ENCODE measurements around the gene CALML5.

Gene CALML5

GRCh38 chr10:5533098-5533731 is 33.8 kb upstream of the CALML5 start:
- H3K36me3 ChIP-seq (ENCODE audit: control insufficient read depth, low read length) = no peaks in the 10 kb centered on the region
- H3K9me2 ChIP-seq (replicated peaks; ENCODE audit: control insufficient read depth, low read length) = no peaks in the 10 kb centered on the region
- no peaks in the 10 kb centered on the region for H4K20me1 ChIP-seq (ENCODE audit: control insufficient read depth, insufficient read depth, low read depth, low read length)
- H3K27ac ChIP-seq (ENCODE audit: low read depth, low read length) = no peak overlapping the region
- H3K4me3 ChIP-seq (ENCODE audit: low read length) = no peak overlapping the region
- no peak for TF ChIP-seq EZH2phosphoT487 (IDR thresholded peaks at IDR 0.05; ENCODE audit: borderline replicate concordance, low read length)
- TF ChIP-seq, protein P1, sequence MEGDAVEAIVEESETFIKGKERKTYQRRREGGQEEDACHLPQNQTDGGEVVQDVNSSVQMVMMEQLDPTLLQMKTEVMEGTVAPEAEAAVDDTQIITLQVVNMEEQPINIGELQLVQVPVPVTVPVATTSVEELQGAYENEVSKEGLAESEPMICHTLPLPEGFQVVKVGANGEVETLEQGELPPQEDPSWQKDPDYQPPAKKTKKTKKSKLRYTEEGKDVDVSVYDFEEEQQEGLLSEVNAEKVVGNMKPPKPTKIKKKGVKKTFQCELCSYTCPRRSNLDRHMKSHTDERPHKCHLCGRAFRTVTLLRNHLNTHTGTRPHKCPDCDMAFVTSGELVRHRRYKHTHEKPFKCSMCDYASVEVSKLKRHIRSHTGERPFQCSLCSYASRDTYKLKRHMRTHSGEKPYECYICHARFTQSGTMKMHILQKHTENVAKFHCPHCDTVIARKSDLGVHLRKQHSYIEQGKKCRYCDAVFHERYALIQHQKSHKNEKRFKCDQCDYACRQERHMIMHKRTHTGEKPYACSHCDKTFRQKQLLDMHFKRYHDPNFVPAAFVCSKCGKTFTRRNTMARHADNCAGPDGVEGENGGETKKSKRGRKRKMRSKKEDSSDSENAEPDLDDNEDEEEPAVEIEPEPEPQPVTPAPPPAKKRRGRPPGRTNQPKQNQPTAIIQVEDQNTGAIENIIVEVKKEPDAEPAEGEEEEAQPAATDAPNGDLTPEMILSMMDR (IDR thresholded peaks at IDR 0.05; ENCODE audit: low read depth, low read length, poor library complexity, severe bottlenecking) = no peak
- H3K4me1 ChIP-seq (ENCODE audit: control insufficient read depth, low read length) = no peaks in the 10 kb centered on the region
- H3K27me3 ChIP-seq (ENCODE audit: control insufficient read depth, low read length) = no peaks in the 10 kb centered on the region
- H3F3A ChIP-seq (ENCODE audit: control insufficient read depth, insufficient read depth) = no peaks in the 10 kb centered on the region
- H3K79me2 ChIP-seq (ENCODE audit: control insufficient read depth, low read length) = no peaks in the 10 kb centered on the region
- H3K9me3 ChIP-seq (ENCODE audit: control insufficient read depth, insufficient read depth, low read length) = no peaks in the 10 kb centered on the region
- no peak overlapping the region for H3K4me2 ChIP-seq (ENCODE audit: low read length)

DNA sequence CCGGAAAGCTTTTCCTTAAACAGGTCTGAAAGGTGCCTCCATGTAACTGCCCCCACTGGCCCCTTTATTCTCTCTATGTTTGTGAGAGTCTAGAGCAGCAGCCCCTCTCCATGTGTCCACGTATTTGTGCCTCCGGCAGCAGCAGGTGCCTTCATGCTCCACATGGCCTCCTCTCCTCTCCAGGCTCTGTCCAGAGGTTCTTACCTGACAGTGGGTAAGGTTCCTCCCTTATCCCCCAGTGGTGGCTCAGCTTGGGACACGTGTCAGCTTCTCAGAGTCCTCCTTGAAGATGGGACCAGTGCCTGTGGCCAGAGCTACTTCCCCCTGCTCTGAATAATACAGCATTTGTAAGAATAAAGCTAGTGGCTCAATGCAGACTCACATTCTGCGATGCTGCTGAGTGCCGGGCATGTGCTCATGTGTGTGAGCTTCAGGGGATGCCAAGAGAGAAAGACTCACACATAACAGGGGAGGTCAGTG is 33.3 kb upstream of the CALML5 start:
- Histone ChIP-seq H3F3A (ENCODE audit: control insufficient read depth, insufficient read depth) (no peaks in the 10 kb centered on the region), H4K20me1 (ENCODE audit: control insufficient read depth, insufficient read depth, low read depth, low read length) (no peaks in the 10 kb centered on the region), H3K9me3 (ENCODE audit: control insufficient read depth, insufficient read depth, low read length) (no peaks in the 10 kb centered on the region), H3K36me3 (ENCODE audit: control insufficient read depth, low read length) (no peaks in the 10 kb centered on the region), H3K4me2 (ENCODE audit: low read length) (no peak overlapping the region), H3K4me1 (ENCODE audit: control insufficient read depth, low read length) (no peaks in the 10 kb centered on the region), H3K9me2 (replicated peaks; ENCODE audit: control insufficient read depth, low read length) (no peaks in the 10 kb centered on the region), H3K4me3 (ENCODE audit: low read length) (no peak overlapping the region), H3K79me2 (ENCODE audit: control insufficient read depth, low read length) (no peaks in the 10 kb centered on the region), H3K27me3 (ENCODE audit: control insufficient read depth, low read length) (no peaks in the 10 kb centered on the region), H3K27ac (ENCODE audit: low read depth, low read length) (no peak overlapping the region)
- TF ChIP-seq, protein P1 (IDR thresholded peaks at IDR 0.05; ENCODE audit: low read depth, low read length, poor library complexity, severe bottlenecking) = no peak
- no peak for TF ChIP-seq EZH2phosphoT487 (IDR thresholded peaks at IDR 0.05; ENCODE audit: borderline replicate concordance, low read length)

- Histone ChIP-seq H3F3A (ENCODE audit: control insufficient read depth, insufficient read depth) (no peaks in the 10 kb centered on the region), H3K9me2 (replicated peaks; ENCODE audit: control insufficient read depth, low read length) (no peaks in the 10 kb centered on the region), H3K4me1 (ENCODE audit: control insufficient read depth, low read length) (no peaks in the 10 kb centered on the region), H3K4me2 (ENCODE audit: low read length) (no peak overlapping the region), H3K27me3 (ENCODE audit: control insufficient read depth, low read length) (no peaks in the 10 kb centered on the region), H4K20me1 (ENCODE audit: control insufficient read depth, insufficient read depth, low read depth, low read length) (no peaks in the 10 kb centered on the region), H3K27ac (ENCODE audit: low read depth, low read length) (no peak overlapping the region), H3K9me3 (ENCODE audit: control insufficient read depth, insufficient read depth, low read length) (no peaks in the 10 kb centered on the region), H3K4me3 (ENCODE audit: low read length) (no peak overlapping the region), H3K79me2 (ENCODE audit: control insufficient read depth, low read length) (no peaks in the 10 kb centered on the region), H3K36me3 (ENCODE audit: control insufficient read depth, low read length) (no peaks in the 10 kb centered on the region)
- TF ChIP-seq EZH2phosphoT487 (IDR thresholded peaks at IDR 0.05; ENCODE audit: borderline replicate concordance, low read length) = no peak
- TF ChIP-seq, protein P1 (IDR thresholded peaks at IDR 0.05; ENCODE audit: low read depth, low read length, poor library complexity, severe bottlenecking) = no peak
Measured at GRCh38 chr10:5532307-5532605, 32.9 kb upstream of the CALML5 start.
